Stimulated activated CD8-positive, alpha-beta memory T cell treated with anti-CD3 and anti-CD28 coated beads, Interleukin-12 subunit alpha, Interleukin-12 subunit beta, amount 100 ng/mL, for 1 hour (primary cell): ENCODE data around the gene TBC1D22A.

Experiments
- DNase-seq: peaks from one replicate; pipeline ENCODE4 v3.0.0-alpha.2; 2020; ENCODE audit warnings: low read depth

TBC1D22A gene

GRCh38 chr22:46753360-46753759 lies 9.1 kb upstream of the TBC1D22A start:
- DNase-seq: no peak

DNA sequence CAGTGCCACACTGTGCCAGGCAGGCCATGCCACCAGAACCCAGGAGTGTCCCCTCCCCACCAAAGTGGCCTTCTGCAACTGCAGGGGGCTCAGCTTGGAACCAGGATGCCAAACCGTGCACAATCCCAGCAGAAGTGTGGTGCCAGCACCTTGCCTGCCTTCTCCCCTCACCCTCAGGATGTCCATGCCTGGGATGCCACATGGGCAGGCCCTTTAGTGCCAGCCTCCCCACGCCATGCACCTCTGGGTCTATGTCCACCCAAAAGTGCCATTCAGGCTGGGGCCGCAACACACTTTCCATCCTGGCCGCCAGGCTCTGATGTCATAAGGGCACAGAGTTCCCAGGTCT lies 8.7 kb upstream of the TBC1D22A start:
- no peak for DNase-seq

- no peak for DNase-seq
These were observed 8.2 kb upstream of the TBC1D22A start for GRCh38 chr22:46754110-46754799.

DNA sequence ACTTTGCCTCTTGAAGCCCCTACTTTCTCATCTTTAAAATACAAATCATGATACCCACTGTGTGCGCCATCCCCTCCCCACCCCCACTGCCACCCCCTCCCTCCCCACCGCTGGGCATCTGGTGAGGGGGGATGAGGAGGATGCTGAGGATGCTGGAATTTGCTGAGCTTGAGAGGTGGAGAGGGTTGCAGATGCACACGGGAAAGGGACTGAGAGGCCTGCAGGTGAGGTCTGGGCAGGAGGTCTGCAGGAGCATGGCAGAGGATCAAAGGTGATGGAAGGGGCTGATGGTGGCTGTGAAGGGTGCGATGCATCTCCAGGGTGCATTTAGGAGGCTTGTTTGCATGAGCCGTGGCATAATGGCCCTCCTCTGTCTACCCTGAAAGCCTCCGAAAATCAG lies 7.6 kb upstream of the TBC1D22A start:
- no peak for DNase-seq

- no peak for DNase-seq
These were observed 6.9 kb upstream of the TBC1D22A start for GRCh38 chr22:46755525-46755924.

- no peak for DNase-seq
These were observed 6.4 kb upstream of the TBC1D22A start for GRCh38 chr22:46756097-46756496.

DNA sequence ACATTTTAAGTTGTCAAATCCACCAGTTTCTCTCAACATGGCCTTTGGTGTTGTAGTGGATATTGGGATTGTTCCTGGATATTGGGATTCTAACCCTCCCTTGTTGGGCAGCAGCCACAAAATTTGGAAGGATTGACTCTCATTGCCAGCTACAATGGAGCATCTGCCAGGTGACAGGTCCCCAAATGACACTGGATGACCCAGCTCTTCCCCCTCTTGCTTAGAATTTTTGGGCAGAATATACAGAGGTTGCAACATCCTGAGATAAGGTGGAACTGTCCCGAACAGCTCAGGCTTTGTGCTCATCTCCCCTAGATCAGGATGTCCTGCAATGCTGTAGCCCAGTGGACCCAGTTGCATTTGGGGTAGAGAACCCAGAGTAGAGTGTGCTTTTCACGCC lies 5.3 kb upstream of the TBC1D22A start:
- no peak for DNase-seq

DNA sequence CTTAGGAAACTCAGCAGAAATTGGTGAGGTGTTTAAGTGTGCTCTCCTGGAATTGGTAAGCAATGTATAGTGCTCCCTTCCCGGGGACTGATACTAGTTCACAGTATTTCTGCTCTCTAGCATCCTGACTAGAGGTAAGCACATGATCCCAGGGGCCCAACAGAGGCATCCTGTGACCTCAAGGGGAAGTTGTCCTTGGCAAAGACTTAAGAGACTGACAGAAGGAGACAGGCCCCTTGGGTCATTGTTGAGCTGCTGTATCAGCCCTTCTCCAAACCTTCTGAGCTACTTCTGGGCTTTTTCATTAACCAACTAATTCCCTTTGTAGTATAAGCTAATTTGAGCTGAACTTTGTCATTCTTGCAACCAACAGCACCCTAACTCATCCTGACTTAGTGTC lies 4.3 kb upstream of the TBC1D22A start:
- no peak for DNase-seq

DNA sequence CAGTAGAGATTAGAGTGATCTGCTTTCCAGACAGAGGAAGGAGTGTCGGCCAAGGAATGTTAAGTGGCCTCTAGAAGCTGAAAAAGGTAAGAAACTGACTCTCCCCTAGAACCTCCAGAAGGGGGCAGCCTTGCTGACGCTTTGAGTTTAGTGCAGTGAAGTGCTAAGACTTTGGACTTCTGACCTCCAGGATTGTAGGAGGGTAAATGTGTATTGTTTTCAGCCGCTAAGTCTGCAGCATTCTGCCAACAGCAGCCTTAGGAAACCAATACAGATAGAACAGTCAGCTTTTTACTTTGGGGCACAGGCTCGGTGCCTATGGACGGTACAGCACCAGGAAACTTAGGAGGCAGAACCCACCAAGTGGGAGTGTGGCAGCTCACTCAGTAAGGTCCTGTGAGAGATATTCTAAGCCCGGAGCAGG lies 3.6 kb upstream of the TBC1D22A start:
- peak; percentile 47 for DNase-seq

DNA sequence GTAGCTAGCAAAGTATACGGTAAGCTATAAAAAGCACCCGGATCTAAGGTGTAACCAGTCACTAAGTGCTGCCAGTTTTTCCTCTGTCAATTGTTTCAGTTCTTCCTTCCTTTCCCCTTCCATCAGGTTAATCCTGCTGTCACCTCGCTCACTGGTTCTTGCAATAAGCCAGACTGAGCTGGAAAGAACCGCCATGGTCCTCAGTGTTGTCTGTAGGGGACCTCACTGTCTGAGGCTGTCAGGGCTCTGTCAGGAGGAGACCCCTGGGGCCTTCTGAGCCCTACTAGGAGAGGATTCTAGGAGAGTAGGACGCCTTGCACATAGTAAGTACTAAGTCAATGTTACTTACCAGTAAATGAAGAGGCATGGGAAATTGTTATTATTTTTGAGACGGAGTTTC lies 1.4 kb upstream of the TBC1D22A start:
- DNase-seq: no peak

DNA sequence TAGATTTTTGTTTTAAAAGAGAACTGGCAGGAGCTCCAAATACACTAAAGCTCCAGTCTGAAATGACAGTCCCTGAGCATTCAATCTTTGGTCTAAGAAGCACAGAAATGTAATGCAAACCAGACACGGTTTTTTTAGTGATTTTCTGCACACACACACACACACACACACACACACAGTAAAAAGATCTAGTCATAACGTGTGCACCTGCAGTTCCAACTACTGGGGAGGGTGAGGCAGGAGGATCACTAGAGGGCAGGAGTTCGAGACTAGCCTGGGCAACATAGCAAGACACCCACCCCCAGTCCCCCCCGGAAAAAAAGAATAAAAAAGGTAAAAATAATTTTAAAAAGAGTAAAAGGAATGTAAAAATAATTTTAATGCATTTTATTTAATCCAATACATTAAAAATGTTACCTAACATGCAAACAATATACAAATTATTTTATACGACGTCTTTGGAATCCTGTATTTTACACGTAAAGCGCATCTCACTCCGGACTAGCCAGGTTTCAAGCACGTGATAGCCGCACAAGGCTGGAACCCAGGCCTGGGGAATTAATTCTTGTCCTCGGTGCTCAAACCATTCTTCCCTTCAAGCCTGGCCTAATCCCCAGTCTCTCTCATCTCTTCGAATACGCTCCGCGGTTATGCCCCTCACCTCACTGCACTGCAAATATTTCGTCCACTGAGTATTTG lies 762 bp upstream of the TBC1D22A start:
- DNase-seq: no peak

GRCh38 chr22:46763051-46763705 lies 728 bp downstream of the TBC1D22A start:
- DNase-seq: no peak

- DNase-seq: no peak
These were observed 1.8 kb downstream of the TBC1D22A start for GRCh38 chr22:46764140-46764680.

GRCh38 chr22:46764779-46765485 lies 2.5 kb downstream of the TBC1D22A start:
- no peak for DNase-seq

GRCh38 chr22:46766611-46767010 lies 4.2 kb downstream of the TBC1D22A start:
- no peak for DNase-seq

GRCh38 chr22:46767249-46767985 lies 5.0 kb downstream of the TBC1D22A start:
- no peak for DNase-seq

DNA sequence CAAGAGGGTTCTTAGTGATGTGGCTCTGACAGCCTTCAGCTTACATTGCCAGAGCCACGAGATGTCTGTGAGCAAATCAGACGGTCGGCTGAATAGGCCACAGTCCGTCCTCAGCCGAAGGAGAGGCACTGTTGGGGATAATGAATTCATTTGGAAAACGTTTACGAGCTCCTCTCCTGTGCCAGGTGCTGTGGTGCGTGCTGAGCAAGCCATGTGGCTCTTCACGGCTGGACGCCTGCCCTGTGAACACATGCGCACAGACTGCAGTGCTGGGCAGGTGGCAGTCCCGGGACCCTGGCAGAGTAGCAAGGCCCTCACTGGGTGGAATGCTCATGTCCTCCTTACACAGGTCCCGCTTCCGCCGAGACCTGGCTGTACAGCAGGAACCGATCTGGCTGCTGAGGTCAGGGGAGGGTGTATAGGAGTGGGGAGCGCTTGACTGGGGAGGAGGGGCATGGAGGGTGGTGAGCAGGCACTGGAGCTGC lies 6.8 kb downstream of the TBC1D22A start:
- DNase-seq: no peak

GRCh38 chr22:46769706-46770105 lies 7.3 kb downstream of the TBC1D22A start:
- DNase-seq: no peak

- DNase-seq: no peak
These were observed 7.7 kb downstream of the TBC1D22A start for GRCh38 chr22:46770151-46770641.

GRCh38 chr22:46770726-46771125 lies 8.3 kb downstream of the TBC1D22A start:
- DNase-seq: no peak

GRCh38 chr22:46773076-46773475 lies 10.6 kb downstream of the TBC1D22A start:
- DNase-seq: no peak
